ENCODE results near the gene SEPTIN1. TPM values are rescaled to one million over a fixed set of nuclear protein-coding genes. Genes with fewer than 3 reads are reported as not detected.
"Not testable (repeated sequence)": the region's sequence is repeated elsewhere in the genome, so short reads cannot be mapped to it uniquely, and the experiment has no call there.

Gene SEPTIN1
- polyA plus RNA-seq, 5 donors: 2.0 to 4.0 (median 2.7) TPM

DNA sequence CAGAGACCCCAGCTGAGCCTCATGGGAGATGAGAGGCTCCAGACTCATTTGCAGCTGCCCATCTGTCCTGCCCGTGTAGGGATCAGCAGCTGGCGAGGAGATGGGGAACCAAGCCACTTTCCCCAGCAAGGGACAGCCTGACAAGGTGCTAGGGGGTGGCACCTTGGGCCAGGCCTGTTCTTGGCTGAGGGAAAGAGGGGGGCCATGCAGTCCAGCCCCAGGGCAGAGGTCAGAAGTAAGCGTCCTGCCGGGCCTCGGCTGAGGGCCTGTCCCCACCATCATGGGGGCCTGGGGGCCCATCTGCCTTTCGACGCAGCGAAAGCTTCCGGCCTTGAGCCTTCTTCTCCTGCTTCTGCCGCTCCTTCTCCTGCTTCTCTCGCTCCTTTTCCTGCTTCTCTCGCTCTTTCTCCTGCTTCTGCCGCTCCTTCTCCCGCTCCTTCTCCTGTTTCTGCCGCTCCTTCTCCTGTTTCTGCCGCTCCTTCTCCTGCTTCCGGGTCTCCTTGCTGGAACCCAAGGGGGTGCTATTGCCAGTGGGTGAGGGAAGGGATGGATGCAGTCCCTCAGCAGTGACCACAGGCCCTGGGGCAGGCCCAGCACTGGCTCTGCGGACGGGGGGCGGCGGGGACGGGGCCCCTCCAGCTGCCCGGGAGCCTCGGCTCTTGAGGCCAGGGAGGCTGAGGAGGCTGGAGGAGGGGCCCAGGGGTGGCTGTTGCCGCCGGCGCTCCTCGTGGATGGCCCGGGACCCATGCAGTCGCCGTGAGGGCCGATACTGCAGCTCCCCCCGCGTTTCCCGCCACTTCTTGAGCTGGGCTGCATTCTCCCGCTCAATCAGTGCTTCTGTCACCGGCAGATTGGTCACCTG, 24.4 kb downstream of the SEPTIN1 start:
- DNase-seq: no peak

DNA sequence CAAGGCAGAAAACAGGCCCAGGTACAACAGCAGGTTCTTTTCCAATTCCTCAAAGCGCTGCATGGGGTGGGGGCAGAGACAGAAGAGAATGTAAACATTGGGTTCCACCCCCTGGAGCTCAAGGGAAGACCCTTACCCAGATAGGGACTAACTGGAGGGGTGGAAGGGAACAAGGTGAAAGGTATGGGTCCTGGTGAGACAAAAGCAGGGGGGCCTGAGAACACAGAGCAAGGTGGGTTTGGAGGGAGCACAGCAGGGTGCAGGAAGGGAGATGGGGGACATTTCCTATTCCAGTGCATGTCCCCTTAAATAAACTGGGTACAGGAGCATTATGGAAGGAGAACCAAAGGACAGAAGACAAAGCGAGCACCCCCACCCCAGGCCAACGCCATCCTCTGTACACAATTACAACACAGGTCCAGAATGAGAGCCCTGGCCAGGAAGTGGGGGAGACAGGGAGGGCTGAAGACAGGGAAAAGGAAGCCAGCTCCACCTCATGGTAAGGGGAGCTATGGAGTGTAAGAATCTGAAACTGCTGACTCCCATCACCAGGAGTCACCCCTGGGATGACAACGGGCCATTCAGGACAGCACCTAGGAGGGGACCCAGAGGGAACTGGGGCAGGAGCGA, 25.2 kb downstream of the SEPTIN1 start:
- DNase-seq: no peak

GRCh38 chr16:30356401-30357084, 25.8 kb downstream of the SEPTIN1 start:
- DNase-seq: no peak

DNA sequence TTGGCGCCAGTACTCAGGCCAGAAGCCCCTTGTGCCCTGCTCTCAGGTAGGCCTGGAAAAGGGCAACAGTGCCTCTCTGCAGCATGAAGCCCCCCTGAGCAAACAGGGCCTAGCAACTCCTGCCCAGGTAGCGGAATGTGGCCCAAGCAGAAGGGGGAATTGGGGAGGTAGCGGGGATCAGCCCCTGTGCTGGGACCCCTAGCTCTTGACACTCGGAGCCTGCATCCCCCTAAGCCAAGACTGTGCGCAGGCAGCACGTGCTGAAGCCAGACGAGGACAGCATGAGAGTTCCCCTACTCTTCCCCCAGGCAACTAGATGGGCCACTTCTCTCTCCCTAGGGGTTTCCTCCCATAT, 26.4 kb downstream of the SEPTIN1 start:
- DNase-seq: no peak

DNA sequence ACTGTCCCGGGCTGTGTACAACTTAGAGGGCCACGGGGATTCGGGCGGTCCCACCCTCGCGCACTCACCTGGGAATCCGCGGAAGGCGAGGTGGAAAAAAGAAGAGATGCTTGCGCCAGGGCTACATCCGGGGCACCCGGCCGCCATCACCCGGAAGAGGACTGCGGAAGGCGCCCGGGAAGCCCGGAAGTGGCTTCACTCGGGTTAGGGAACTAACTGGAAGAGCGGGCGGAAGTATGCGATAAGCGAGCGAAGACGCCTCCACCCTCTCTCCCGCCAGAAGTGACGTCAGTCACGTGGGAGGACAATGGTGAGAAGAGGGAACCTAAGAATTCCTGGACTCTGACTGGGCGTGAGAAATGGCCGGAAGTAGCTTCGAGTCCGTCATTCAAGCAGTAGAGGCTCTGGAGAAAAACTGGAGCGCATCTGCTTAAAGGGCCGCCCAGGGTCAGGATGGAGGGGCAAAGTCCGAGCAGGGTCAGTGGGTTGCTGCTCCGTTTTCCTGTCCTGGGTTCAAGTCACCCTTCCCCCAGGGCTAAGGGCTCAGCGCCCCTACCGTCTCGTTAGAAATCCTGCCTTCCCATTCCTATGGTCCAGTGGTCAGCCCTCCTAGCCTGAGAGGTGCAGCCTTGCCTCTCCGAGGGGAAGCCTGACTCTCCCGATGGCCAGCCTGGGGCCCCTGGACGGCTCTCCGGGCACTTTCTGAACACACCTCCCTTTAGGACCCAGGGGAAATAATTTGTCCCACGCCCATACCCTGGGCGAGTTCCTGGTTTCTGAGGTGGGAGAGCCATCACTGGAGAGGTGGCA, 27.0 kb downstream of the SEPTIN1 start, which contains the start of gene CD2BP2:
Gene CD2BP2 (minus strand): TSS at position 165 of the 810 bp plus-strand sequence. CDS start 627 bp downstream, outside the sequence.
- DNase-seq: peak; percentile 98 to 99

GRCh38 chr16:30354423-30355143, 27.8 kb downstream of the SEPTIN1 start:
- DNase-seq: no peak

DNA sequence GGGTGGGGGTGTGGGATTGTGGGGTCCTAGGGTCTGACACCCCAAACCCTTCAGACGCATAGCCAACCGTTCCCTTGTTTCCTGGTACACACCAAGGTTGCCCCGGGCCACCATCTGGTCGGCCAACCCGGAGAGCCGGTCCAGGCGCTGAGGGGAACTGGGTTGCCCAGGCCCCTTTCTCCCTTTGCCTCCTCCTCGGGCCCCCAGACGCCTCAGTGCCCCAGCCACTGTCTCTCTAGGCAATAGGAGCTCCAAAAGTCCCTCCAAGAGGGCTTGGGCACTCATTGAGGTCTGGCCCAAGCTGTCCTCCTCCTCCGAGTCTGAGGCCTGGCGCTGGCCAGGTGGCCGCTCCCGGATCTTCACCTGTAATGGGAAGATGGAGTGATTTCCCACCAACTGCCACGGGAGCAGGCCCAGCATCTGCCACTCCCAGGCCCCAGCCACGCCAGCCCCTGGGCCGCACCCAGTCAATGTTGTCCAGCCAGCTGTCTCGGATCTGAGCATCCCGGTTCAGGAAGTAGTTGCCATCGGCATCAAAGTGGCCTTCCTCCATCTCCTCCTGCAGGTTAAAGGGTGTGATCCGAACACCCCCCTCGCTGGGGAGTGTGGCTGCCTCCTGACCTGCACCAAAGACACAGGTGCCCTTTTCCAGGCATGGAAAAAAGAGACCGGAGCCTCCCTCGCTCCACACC, 28.8 kb downstream of the SEPTIN1 start:
- DNase-seq: no peak

- DNase-seq: no peak
Observed at GRCh38 chr16:30352488-30353401, 29.6 kb downstream of the SEPTIN1 start.

GRCh38 chr16:30351586-30352419, 30.6 kb downstream of the SEPTIN1 start:
- DNase-seq: no peak

DNA sequence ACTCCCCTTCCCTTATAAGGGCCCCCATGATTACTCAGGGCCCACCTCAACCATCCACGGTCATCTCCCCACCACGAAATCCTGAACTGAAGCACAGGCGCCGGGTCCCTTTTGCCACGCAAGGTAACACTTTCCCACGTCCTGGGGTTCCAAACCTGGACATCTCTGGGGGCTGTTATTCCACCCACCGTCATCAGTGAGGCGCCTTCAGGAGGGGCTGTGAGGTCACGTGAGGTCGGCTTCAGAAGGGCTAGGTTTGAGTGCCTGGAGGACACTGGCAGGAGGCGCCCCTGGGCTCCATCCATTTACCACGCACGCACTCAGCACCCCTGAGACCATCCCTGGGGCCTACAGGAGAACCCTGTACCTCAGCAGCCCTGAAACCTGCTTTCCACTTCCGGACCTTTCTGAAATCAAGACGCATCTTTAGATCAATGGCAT, 31.3 kb downstream of the SEPTIN1 start:
- no peak for DNase-seq

- no peak for DNase-seq
Observed at GRCh38 chr16:30350134-30350871, 32.1 kb downstream of the SEPTIN1 start.

GRCh38 chr16:30349675-30350074, 32.7 kb downstream of the SEPTIN1 start:
- DNase-seq: no peak

DNA sequence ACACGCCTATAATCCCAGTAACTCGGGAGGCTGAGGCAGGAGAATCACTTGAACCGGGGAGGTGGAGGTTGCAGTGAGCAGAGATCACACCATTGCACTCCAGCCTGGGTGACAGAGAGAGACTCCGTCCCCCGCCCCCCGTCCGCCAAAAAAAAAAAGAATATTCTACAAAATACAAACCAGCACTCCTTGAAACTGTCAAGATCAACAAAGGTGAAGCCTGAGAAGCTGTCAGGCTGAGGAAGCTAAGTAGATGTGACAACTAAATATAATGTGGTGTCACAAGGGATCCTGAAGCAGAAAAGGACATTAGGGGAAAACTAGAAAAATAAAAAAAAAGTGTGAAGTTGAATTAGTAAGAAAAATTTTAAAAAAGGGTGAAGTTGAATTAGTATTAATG, 33.4 kb downstream of the SEPTIN1 start:
- DNase-seq: no peak

DNA sequence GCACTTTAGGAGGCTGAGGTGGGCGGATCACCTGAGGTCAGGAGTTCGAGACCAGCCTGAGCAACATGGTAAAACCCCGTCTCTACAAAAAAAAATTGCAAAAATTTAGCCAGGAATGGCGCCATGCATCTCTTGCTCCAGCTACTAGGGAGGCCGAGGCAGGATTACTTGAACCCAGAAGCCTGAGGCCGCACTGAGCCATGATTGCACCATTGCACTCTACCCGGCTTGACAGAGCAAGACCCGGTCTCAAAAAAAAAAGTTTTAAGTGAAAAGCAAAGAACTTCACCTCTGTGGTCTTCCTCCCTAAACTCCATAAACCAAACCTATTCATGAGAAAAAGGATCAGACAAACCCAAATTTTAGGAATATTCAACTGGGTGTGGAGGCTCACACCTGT, 34.2 kb downstream of the SEPTIN1 start:
- DNase-seq: no peak

GRCh38 chr16:30346286-30346685, 36.1 kb downstream of the SEPTIN1 start:
- no peak for DNase-seq

DNA sequence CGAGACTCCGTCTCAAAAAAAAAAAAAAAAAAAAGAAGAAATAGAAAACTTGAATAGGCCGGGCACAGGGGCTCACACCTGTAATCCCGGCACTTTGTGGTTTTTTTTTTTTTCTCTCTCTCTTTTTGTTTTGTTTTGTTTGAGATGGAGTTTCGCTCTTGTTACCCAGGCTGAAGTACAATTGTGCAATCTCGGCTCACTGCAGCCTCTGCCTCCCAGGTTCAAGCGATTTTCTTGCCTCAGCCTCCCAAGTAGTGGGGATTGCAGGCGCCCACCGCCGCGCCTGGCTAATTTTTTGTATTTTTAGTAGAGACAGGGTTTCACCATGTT, 38.9 kb downstream of the SEPTIN1 start:
- not testable (repeated sequence) for DNase-seq

GRCh38 chr16:30342751-30343490, 39.4 kb downstream of the SEPTIN1 start:
- DNase-seq: no peak

All from right lung (tissue), 5 donors.